Liver (tissue), 3 donors: ENCODE results near the gene HERPUD2.

ENCODE experiments used
- ATF3 ChIP-seq: IDR thresholded peaks from 2 replicates; pipeline ENCODE4 v1.6.1; 2016; ENCODE audit warnings: antibody characterized with exemption
- CTCF ChIP-seq: fragments of 150-350 bp; IDR thresholded peaks from 2 replicates; pipeline ENCODE4 v1.5.1; 2017; ENCODE audit warnings: improper control_type of control experiment, low read depth, low read length; ENCODE audit not compliant: missing input control
- EGR1 ChIP-seq, 2 donors: IDR thresholded peaks; 2 replicates each; pipeline ENCODE4 v1.6.1; 2016 to 2018; ENCODE audit warnings: antibody characterized with exemption in 2 of 2, low read depth in 2 of 2
- GABPA ChIP-seq, 2 donors: IDR thresholded peaks in 1 of 2; conservative IDR thresholded peaks in 1 of 2; 2 replicates each; pipeline ENCODE4 v1.6.1; 2016; ENCODE audit warnings: antibody characterized with exemption in 2 of 2, mild to moderate bottlenecking in 1 of 2, moderate library complexity in 1 of 2
- HNF4G ChIP-seq: IDR thresholded peaks from 2 replicates; pipeline ENCODE4 v1.6.1; 2016; ENCODE audit warnings: antibody characterized with exemption
- JUND ChIP-seq, 2 donors: IDR thresholded peaks; 2 replicates each; pipeline ENCODE4 v1.6.1; 2016; ENCODE audit warnings: antibody characterized with exemption in 2 of 2
- MAX ChIP-seq: IDR thresholded peaks from 2 replicates; pipeline ENCODE4 v1.6.1; 2016; ENCODE audit warnings: antibody characterized with exemption
- NR2F2 ChIP-seq: IDR thresholded peaks from 2 replicates; pipeline ENCODE4 v1.6.1; 2016; ENCODE audit warnings: antibody characterized with exemption
- RAD21 ChIP-seq, 2 donors: IDR thresholded peaks; 2 replicates each; pipeline ENCODE4 v1.6.1; 2016; ENCODE audit warnings: antibody characterized with exemption in 2 of 2, mild to moderate bottlenecking in 2 of 2
- REST ChIP-seq: IDR thresholded peaks from 2 replicates; pipeline ENCODE4 v1.6.1; 2016; ENCODE audit warnings: antibody characterized with exemption, mild to moderate bottlenecking
- SP1 ChIP-seq: IDR thresholded peaks from 2 replicates; pipeline ENCODE4 v1.6.1; 2018; ENCODE audit warnings: antibody characterized with exemption, mild to moderate bottlenecking
- TAF1 ChIP-seq: conservative IDR thresholded peaks from 2 replicates; pipeline ENCODE4 v1.6.1; 2016; ENCODE audit warnings: antibody characterized with exemption, mild to moderate bottlenecking
- YY1 ChIP-seq: IDR thresholded peaks from 2 replicates; pipeline ENCODE4 v1.6.1; 2016; ENCODE audit warnings: antibody characterized with exemption, mild to moderate bottlenecking
- ZBTB33 ChIP-seq: IDR thresholded peaks from 2 replicates; pipeline ENCODE4 v1.6.1; 2016; ENCODE audit warnings: antibody characterized with exemption
- donor health status: healthy.
- donor health status: healthy.

- TF ChIP-seq CTCF (no peak), TAF1 (no peak), ZBTB33 (no peak), RAD21 (IDR thresholded peaks at IDR 0.05) (no peak), JUND (IDR thresholded peaks at IDR 0.05) (no peak), EGR1 (IDR thresholded peaks at IDR 0.05; ENCODE audit: low read depth in 2 of 2) (no peak), GABPA (IDR thresholded peaks at IDR 0.05 in 1 of 2, conservative IDR thresholded peaks at IDR 0.05 in 1 of 2) (no peak), REST (no peak), NR2F2 (no peak), MAX (no peak), ATF3 (no peak), YY1 (no peak), HNF4G (no peak), SP1 (no peak)
Observed at GRCh38 chr7:35584990-35585389, 109.9 kb downstream of the HERPUD2 start.
